Adrenal gland (tissue), 5 donors: ENCODE measurements around the gene SIM2.

Source experiments
- POLR2A ChIP-seq, 2 donors: fragments of 450-650 bp; IDR thresholded peaks; one replicate each; pipeline ENCODE4 v1.6.1; 2017; ENCODE audit warnings: antibody characterized with exemption in 2 of 2, mild to moderate bottlenecking in 2 of 2, moderate library complexity in 1 of 2
- TF ChIP-seq, protein P1 (sequence below), 6 experiments: fragments of 450-650 bp in 4 of 6; fragments of 200-600 bp in 2 of 6; sonication (generic) in 1 of 6; IDR thresholded peaks; 1 replicate in 5 of 6; 2 replicates in 1 of 6; pipeline versions ENCODE4 v1.5.1 to v1.8.0; 2016 to 2021; ENCODE audit warnings: antibody characterized with exemption in 6 of 6, mild to moderate bottlenecking in 2 of 6, moderate library complexity in 1 of 6
- donor health status: DM: no; HTN: no; CAD: no.

DNA sequence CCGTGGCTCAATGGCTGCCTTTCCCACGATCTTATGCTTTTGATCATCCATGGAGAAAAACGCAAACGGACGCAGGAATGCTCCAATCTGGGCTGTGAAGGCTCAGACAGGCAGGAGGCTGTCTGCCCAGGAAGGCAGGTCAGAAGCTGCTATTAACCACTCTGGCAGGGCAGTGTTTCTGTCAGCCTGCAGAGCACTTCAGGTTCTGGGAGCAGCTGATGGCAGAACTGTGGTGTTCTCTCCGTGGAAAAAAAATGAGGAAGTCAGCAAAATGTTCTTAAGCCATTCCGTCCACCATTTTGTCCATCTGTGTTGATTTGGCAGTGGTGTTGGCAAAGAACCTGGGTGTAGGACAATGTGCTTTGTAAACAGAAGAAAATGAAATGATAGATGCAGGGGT is 91.7 kb downstream of the SIM2 start:
- TF ChIP-seq POLR2A (IDR thresholded peaks at IDR 0.05): no peak
- TF ChIP-seq, protein P1, sequence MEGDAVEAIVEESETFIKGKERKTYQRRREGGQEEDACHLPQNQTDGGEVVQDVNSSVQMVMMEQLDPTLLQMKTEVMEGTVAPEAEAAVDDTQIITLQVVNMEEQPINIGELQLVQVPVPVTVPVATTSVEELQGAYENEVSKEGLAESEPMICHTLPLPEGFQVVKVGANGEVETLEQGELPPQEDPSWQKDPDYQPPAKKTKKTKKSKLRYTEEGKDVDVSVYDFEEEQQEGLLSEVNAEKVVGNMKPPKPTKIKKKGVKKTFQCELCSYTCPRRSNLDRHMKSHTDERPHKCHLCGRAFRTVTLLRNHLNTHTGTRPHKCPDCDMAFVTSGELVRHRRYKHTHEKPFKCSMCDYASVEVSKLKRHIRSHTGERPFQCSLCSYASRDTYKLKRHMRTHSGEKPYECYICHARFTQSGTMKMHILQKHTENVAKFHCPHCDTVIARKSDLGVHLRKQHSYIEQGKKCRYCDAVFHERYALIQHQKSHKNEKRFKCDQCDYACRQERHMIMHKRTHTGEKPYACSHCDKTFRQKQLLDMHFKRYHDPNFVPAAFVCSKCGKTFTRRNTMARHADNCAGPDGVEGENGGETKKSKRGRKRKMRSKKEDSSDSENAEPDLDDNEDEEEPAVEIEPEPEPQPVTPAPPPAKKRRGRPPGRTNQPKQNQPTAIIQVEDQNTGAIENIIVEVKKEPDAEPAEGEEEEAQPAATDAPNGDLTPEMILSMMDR (IDR thresholded peaks at IDR 0.05): no peak
